ENCODE results near the gene EPHA2. TPM values are rescaled to one million over a fixed set of nuclear protein-coding genes. Genes with fewer than 3 reads are reported as not detected.

EPHA2 gene
- total RNA-seq, 2 experiments from 2014 or later: 0.15 TPM; not detected in 1

GRCh38 chr1:16088996-16089395, 66.9 kb downstream of the EPHA2 start:
- H3K4me2 ChIP-seq (ENCODE audit: low read length): no peak overlapping the region
- TF ChIP-seq CTCF (conservative IDR thresholded peaks at IDR 0.05; ENCODE audit: low read length) (no peak), EZH2phosphoT487 (IDR thresholded peaks at IDR 0.05; ENCODE audit: borderline replicate concordance, low read depth, low read length) (no peak)
- POLR2A ChIA-PET: no interaction called here

GRCh38 chr1:16088351-16088911, 67.4 kb downstream of the EPHA2 start:
- no peak for DNase-seq (ENCODE audit: low spot score)
- intact Hi-C loops (cut with micrococcal nuclease; ENCODE audit: unreplicated experiment): no loop called here
- BruUV-seq (replicated peaks): no TSS peak
- POLR2A ChIA-PET: no interaction called here
- H3K4me2 ChIP-seq (ENCODE audit: low read length): no peak overlapping the region
- H3K27ac ChIP-seq (ENCODE audit: low read depth, low read length, poor library complexity, severe bottlenecking): no peak overlapping the region
- no peaks in the 10 kb centered on the region for H3K4me1 ChIP-seq (ENCODE audit: insufficient read depth, low read length, poor library complexity, severe bottlenecking)
- H3K79me2 ChIP-seq (ENCODE audit: insufficient read depth, low read depth, low read length): no peaks in the 10 kb centered on the region
- H2AFZ ChIP-seq (ENCODE audit: low read length): no peak overlapping the region
- no peaks in the 10 kb centered on the region for H3K9me3 ChIP-seq (ENCODE audit: low read length)
- CTCF ChIA-PET (ENCODE audit: unreplicated experiment): no interaction called here
- H3K4me3 ChIP-seq (ENCODE audit: low read depth, low read length, poor library complexity, severe bottlenecking): no peak overlapping the region
- no peaks in the 10 kb centered on the region for H3K9me2 ChIP-seq (ENCODE audit: insufficient read depth, low read length)
- no peaks in the 10 kb centered on the region for H3K36me3 ChIP-seq (ENCODE audit: insufficient read depth, low read length)
- no peak for TF ChIP-seq EZH2phosphoT487 (IDR thresholded peaks at IDR 0.05; ENCODE audit: borderline replicate concordance, low read depth, low read length)
- no peak for TF ChIP-seq CTCF (conservative IDR thresholded peaks at IDR 0.05; ENCODE audit: low read length)
- no peaks in the 10 kb centered on the region for H4K20me1 ChIP-seq (ENCODE audit: insufficient read depth, low read length)

More at GRCh38 chr1:16088996-16089395, 66.9 kb downstream of the EPHA2 start:
- CTCF ChIA-PET (ENCODE audit: unreplicated experiment): no interaction called here
- H3K27ac ChIP-seq (ENCODE audit: low read depth, low read length, poor library complexity, severe bottlenecking): no peak overlapping the region
- H3K4me1 ChIP-seq (ENCODE audit: insufficient read depth, low read length, poor library complexity, severe bottlenecking): no peaks in the 10 kb centered on the region
- no peak overlapping the region for H3K4me3 ChIP-seq (ENCODE audit: low read depth, low read length, poor library complexity, severe bottlenecking)
- no TSS peak for BruUV-seq (replicated peaks)
- H2AFZ ChIP-seq (ENCODE audit: low read length): no peak overlapping the region
- H3K79me2 ChIP-seq (ENCODE audit: insufficient read depth, low read depth, low read length): no peaks in the 10 kb centered on the region
- intact Hi-C loops (cut with micrococcal nuclease; ENCODE audit: unreplicated experiment): no loop called here
- no peaks in the 10 kb centered on the region for H3K36me3 ChIP-seq (ENCODE audit: insufficient read depth, low read length)
- no peaks in the 10 kb centered on the region for H3K9me2 ChIP-seq (ENCODE audit: insufficient read depth, low read length)
- no peaks in the 10 kb centered on the region for H4K20me1 ChIP-seq (ENCODE audit: insufficient read depth, low read length)
- no peaks in the 10 kb centered on the region for H3K9me3 ChIP-seq (ENCODE audit: low read length)
- no peak for DNase-seq (ENCODE audit: low spot score)

- POLR2A ChIA-PET: no interaction called here
- CTCF ChIA-PET (ENCODE audit: unreplicated experiment): no interaction called here
- Histone ChIP-seq H3K9me2 (ENCODE audit: insufficient read depth, low read length) (no peaks in the 10 kb centered on the region), H3K79me2 (ENCODE audit: insufficient read depth, low read depth, low read length) (no peaks in the 10 kb centered on the region), H2AFZ (ENCODE audit: low read length) (no peak overlapping the region), H3K4me1 (ENCODE audit: insufficient read depth, low read length, poor library complexity, severe bottlenecking) (no peaks in the 10 kb centered on the region), H3K9me3 (ENCODE audit: low read length) (no peaks in the 10 kb centered on the region), H3K4me3 (ENCODE audit: low read depth, low read length, poor library complexity, severe bottlenecking) (no peak overlapping the region), H4K20me1 (ENCODE audit: insufficient read depth, low read length) (no peaks in the 10 kb centered on the region), H3K4me2 (ENCODE audit: low read length) (no peak overlapping the region), H3K36me3 (ENCODE audit: insufficient read depth, low read length) (no peaks in the 10 kb centered on the region), H3K27ac (ENCODE audit: low read depth, low read length, poor library complexity, severe bottlenecking) (no peak overlapping the region)
- no peak for TF ChIP-seq EZH2phosphoT487 (IDR thresholded peaks at IDR 0.05; ENCODE audit: borderline replicate concordance, low read depth, low read length)
- no peak for TF ChIP-seq CTCF (conservative IDR thresholded peaks at IDR 0.05; ENCODE audit: low read length)
- intact Hi-C loops (cut with micrococcal nuclease; ENCODE audit: unreplicated experiment): no loop called here
- no TSS peak for BruUV-seq (replicated peaks)
- DNase-seq (ENCODE audit: low spot score): no peak
Measured at GRCh38 chr1:16087733-16088132, 68.1 kb downstream of the EPHA2 start.

All from OCI-LY7 (cell line).